HG02571 (cell line): ENCODE measurements around the gene ARHGAP12.
"Not testable (repeated sequence)": the region's sequence is repeated elsewhere in the genome, so short reads cannot be mapped to it uniquely, and the experiment has no call there.

Source experiments
- ATAC-seq: cut with Tn5 transposase; IDR thresholded peaks from one replicate; pipeline ENCODE4 v1.9.1; 2021; ENCODE audit warnings: mild to moderate bottlenecking, moderate library complexity; ENCODE audit not compliant: unreplicated experiment

The ARHGAP12 gene

DNA sequence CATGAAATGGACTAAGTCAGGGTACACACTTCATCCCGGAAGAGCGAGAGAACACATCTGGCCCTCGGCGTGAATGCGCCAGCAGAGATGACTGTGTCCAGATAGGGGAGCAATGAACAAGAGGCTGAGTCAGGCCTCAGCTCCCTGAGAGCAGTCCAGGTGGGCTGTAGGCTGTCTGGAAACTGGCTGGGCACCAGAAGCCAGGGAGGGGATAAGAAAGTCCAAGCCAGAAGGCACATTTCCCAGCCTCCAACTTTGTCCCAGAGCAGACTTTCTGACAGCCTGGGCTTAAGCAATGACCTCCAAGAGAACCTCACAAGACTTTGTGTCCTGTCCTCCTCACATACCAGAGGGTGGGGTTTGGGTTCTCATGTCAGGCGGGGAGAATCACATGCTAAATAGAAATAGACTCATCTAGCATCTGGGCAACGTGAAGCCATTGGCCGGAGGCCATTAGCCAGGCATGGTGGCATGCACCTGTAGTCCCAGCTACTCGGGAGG lies 157.2 kb downstream of the ARHGAP12 start:
- ATAC-seq, result no peak

GRCh38 chr10:31770307-31770902 lies 158.2 kb downstream of the ARHGAP12 start:
- ATAC-seq, result peak; percentile 61

DNA sequence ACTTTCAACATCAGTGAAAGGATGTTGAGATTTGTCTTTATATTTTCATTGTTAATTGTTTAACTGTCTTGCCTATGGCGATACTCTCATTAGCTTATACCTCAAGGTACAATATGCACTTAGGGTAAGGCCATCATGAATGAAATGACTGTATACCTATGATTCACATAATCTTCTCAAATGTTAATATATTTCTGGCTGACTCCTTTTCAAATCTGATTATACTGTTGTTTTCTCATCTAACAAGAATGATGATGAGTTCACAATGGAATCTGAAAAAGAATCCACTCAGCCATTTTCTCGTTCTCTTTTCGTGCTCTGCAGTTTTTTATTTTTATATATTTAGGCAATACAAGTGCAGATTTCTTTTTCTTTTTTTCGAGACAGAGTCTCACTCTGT lies 159.1 kb downstream of the ARHGAP12 start:
- no peak for ATAC-seq

DNA sequence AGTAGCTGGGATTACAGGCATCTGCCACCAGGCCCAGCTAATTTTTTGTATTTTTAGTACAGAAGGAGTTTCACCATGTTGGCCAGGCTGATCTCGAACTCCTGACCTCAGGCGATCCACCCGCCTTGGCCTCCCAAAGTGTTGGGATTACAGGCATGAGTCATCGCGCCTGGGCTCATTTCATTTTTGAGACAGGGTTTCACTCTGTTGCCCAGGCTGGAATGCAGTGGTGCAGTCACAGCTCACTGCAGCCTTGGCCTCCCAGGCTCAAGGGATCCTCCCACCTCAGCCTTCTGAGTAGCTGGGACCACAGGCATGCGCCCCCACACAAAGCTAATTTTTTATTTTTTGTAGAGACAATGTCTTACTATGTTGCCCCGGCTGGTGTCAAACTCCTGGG lies 159.7 kb downstream of the ARHGAP12 start:
- ATAC-seq, result not testable (repeated sequence)

DNA sequence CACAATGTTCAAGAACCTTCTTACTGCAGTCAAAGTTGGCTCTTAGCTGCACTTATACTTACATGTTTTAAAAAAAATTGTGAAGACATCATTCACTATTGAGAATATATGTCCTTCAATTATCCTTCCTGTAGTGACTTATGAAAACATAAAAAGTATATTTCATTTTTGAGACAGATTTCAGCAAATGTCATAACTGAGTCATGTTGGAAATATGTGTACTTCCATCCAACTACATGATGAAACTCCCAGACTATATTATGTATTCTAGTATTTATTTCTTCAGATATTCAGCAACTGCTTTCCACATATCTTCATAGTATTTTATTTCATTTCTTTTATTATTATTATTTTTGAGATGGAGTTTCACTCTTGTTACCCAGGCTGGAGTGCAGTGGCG lies 160.2 kb downstream of the ARHGAP12 start:
- ATAC-seq, result no peak

GRCh38 chr10:31765541-31765940 lies 163.1 kb downstream of the ARHGAP12 start:
- no peak for ATAC-seq

GRCh38 chr10:31762316-31762715 lies 166.3 kb downstream of the ARHGAP12 start:
- ATAC-seq, result no peak

DNA sequence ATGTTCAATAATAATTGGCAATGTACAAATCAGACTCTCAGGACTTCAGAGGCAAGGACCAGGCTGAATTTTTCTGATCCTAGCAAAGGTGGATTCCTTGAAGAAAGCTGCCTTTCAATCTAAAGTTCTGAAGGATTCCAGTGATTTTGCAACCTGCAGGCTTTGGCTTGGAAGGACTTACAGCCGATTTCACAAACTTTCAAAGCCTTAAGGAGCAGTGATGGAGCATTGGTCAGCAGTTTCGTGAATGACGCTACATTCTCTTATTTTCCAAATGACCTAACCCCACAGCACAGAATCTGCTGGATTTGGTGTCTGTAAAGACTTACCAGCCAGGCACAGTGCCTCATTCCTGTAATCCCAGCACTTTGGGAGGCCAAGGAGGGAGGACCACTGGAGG lies 167.5 kb downstream of the ARHGAP12 start:
- no peak for ATAC-seq

- no peak for ATAC-seq
Measured at GRCh38 chr10:31760674-31761081, 168.0 kb downstream of the ARHGAP12 start.

- peak; percentile 93 for ATAC-seq
Measured at GRCh38 chr10:31759799-31760626, 168.6 kb downstream of the ARHGAP12 start.

- ATAC-seq, result no peak
Measured at GRCh38 chr10:31759124-31759798, 169.4 kb downstream of the ARHGAP12 start.

- no peak for ATAC-seq
Measured at GRCh38 chr10:31758495-31758894, 170.1 kb downstream of the ARHGAP12 start.

GRCh38 chr10:31757831-31758230 lies 170.8 kb downstream of the ARHGAP12 start:
- ATAC-seq, result no peak

- no peak for ATAC-seq
Measured at GRCh38 chr10:31757386-31757791, 171.2 kb downstream of the ARHGAP12 start.

- no peak for ATAC-seq
Measured at GRCh38 chr10:31756729-31757110, 171.9 kb downstream of the ARHGAP12 start.

GRCh38 chr10:31756101-31756728 lies 172.4 kb downstream of the ARHGAP12 start:
- no peak for ATAC-seq
